ENCODE results near the gene ZNF182.
A peak's percentile ranks its signal among the peaks of the same experiment; 100 is the strongest.
"Not testable (repeated sequence)": the region's sequence is repeated elsewhere in the genome, so short reads cannot be mapped to it uniquely, and the experiment has no call there.

ZNF182 gene

DNA sequence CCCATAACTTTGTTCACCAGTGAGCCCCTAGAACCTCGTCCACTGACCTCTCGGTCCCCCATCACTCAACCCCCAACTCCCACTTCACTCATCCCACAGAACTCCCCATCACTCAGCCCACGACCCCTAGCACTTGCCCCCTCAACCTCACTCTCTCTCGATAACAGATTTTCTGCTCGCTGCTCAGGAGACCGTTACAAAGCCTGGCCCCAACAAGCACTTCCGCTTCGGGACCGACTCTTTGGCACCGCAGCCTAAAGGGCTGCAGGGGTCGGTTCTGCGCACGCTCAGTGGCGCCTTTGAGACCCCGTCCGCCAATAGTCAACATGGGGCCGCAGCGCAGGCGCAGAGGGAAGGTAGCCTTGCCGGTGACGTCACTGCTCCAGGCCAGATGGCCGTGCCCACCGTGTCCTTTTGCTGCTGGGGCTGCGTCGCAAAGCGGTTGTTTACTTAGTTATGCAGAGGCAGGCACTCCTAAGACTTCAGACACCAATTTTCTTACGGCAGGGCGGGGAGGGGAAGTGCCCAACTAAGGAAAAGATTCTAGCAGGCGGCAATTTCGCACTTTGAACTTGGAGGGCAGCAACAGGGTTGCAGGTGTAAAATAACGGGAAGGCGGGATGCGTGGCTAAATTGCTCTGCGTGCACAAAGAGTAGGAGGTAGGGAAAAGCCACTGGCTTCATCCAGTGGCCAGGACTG is at the start of gene ZNF182:
ZNF182 (minus strand) TSS at position 232 of the 700 bp plus-strand sequence. CDS start 1,380 bp downstream, outside the sequence.
- DNase-seq (ENCODE audit: low spot score), result peak; percentile 88

DNA sequence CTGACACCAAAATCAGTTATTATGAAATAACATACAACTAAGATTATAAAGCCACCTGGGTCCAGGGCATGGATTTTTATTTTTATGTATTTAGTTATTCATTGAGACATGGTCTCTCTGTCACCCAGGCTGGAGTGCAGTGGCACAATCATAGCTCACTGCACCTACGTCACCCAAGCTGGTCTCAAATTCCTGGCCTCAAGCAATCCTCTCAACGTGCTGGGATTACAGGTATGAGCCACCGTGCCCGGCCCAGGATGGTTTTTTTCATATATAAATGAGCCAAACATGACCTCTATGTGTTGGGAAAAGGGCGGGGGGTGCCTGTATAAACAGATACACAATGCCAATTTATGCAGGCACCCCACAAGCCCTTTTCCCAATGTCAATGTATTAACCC is 43.1 kb upstream of the ZNF182 start:
- DNase-seq (ENCODE audit: low spot score), result no peak

DNA sequence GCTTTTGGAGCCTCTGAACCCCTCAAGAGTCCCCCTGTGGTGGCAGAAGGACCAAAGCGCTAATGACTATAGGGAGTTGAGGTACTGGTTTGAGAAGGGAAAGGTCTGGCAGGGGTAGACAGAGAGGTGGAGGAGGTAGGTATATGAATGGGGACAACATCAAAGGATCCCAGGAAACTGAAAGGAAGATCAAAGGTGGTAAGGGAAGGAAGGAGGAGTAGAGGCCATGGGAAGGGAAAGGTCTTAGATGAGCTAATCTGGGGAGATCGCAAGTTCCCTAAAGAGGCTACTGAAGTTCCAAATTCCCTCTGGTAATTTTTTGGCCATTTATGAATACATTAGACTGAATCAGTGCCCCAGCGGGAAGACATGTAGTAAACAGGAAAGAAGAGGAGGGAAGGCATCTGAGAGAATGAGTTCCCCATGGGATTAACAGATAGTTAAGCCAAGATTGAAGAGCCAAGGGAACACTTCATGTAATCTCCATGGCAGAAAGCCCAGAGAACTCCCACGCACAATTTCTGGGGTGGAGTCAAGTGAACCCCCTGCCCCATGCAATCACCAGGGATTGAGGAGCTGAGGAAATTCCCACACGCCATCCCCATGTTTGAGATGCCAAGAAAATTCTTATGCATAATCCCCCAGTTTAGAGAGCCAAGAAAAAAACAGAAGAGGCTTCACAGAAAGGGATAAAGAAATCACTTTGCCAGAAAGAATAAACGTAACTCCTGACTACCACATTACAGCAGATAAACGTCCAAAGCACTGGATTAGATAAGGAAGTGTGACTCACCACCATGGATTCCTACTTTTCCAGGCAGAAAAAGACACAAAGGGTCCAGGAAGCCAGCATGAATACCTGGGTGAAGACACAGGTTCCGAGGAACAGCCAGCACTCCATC is 41.9 kb upstream of the ZNF182 start:
- no peak for DNase-seq (ENCODE audit: low spot score)

DNA sequence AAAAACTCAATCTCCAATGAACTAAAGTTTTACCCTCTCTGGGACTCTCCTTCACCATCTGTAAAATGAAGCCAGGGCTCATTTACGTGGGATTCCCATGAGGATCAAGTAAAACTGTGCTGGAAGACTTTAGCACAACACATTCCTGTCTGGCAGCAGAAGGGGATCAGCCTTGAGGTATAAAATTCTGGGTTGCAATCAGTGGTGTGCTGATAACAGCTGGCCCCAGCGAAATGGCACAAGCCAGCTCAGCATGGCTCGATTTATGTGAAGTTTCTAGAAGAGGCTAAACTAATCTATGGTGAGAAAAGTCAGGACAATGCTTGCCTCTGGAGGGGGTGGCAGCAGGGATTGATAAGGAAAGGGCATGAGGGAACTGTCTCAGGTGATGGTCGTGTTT is 39.3 kb upstream of the ZNF182 start:
- no peak for DNase-seq (ENCODE audit: low spot score)

DNA sequence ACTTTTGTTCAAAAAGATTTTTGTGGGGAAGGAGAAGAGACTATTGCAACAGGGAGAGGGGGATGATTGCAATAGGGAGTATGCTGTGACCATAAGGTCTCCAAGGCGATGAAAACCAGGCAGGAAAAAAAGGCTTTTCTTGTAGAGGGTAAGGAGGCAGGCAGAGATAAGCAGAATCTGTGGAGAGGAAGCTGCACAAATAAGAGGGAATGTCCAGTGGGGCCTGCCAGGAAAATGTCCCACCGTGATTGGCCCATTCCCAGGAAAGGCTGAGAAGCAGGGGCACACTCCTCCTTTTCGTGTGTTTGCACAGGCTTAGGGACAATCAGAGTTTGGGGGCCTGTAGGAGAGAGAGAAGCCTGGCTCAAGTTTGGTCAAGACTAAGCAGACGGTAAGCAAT is 32.1 kb upstream of the ZNF182 start:
- DNase-seq (ENCODE audit: low spot score), result no peak

DNA sequence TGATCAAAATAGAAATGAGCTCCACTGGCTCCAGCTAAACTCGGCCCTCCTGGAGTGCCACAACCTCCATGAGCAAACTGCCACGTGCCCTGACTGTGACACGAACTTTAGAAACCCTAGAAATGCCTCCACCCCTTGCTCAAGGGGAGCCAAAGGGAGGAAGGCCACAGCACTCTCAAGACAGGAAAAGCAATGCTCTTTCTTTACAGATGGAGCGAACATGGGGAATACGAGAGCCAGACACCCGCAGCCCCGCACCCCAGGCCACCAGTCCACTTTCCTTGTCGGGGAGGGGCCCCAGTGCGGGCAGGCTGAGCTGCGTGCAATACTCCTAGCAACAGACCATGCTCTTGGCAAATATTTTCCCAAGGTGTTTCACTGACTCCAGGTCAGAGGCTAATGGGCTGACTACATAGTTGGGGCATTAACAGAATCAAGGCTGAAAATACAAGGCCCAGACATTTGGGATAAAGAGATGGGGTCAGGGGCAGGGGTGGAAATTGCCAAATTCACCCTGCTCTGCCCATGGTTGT is 26.9 kb upstream of the ZNF182 start:
- DNase-seq (ENCODE audit: low spot score), result not testable (repeated sequence)

DNA sequence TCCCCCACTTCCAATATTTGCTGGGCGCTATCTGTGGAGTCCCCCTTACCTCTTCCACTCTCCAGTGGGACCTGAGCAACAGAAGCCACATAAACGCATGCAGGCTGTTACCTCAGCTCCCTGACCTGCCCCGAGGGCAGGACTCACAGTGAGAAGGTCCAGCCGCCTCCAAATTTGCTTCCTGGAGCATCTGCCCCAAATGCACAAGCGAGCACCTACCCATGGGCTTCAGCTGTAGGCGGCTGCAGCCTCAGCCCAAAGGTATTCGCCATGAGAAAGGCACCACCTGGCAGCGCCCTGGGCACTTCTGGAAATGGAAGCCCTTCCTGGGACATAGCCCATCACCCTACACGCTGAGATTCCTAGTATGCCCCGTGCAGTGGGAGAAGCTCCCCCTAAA is 26.4 kb upstream of the ZNF182 start:
- no peak for DNase-seq (ENCODE audit: low spot score)

DNA sequence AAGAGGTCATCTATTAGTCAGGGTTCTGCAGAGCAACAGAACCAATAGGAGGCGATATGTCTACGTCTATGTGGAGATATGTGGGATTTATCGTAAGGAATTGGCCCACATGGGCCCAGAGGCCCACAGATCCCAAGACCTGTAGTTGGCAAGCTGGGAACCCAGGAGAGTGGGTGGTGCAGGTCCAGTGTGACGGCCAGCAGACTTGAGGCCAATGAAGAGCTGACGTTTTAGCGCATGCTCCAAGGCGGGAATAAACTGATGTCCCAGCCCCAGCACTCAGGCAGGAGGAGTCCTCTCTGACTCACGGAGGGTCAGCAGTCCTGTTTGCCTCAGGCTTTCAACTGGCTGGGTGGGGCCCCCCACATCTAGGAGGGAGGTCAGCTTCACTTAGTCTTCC is 24.3 kb upstream of the ZNF182 start:
- DNase-seq (ENCODE audit: low spot score), result no peak

DNA sequence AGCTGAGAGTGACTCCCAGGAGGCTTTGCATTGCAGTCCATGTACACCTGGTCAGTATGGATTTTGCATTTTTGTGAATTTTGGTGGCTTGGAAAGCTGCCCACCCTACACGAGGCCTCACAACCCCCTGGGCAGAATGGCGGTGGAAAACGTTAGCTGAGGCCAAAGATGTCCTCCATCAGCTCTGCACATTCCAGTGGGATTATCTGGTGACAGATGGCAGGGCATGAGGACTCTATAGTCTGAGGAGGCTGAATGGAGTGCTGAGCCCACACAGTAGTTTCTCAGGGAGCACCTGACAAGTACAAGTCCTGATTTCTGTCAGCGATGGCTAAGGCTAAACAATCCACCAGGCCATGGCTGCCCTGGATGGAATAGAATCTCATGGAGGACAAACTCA is 23.8 kb upstream of the ZNF182 start:
- not testable (repeated sequence) for DNase-seq (ENCODE audit: low spot score)

DNA sequence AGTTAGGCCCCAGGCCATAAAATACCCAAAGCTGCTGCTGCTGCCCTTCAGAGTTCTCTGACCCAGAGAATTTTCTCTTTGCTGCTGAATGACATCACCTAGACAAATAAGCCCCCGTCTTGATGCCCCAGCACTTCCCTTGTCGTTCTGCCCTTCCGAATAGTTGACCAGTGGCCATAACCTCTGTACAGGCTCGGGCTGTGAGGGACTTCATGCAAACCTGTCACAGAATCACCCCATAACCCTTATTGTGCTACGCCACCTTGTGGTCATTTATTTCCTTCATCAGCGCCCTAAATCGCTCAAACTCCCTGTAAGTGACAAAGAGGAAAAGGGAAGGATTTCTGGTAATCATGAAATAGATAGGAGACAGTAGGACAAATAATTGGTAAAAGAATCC is 21.8 kb upstream of the ZNF182 start:
- DNase-seq (ENCODE audit: low spot score), result peak; percentile 70

DNA sequence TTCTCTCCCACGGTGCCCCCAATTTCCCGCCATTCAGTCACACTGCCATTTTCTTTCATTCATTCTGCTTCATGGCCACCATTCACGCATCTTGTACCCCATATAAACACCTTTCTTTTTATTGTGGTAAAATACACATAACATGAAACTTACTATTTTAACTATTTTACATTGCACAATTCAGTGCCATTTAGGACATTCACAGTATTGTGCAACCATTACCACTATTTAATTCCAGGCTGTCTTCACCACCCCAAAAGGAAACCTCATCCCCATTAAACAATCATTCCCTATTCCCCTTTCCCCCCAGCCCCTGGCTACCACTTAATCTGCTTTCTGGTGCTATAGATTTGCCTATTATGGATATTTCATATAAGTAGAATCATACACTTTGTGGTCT is 18.9 kb upstream of the ZNF182 start:
- DNase-seq (ENCODE audit: low spot score), result no peak

DNA sequence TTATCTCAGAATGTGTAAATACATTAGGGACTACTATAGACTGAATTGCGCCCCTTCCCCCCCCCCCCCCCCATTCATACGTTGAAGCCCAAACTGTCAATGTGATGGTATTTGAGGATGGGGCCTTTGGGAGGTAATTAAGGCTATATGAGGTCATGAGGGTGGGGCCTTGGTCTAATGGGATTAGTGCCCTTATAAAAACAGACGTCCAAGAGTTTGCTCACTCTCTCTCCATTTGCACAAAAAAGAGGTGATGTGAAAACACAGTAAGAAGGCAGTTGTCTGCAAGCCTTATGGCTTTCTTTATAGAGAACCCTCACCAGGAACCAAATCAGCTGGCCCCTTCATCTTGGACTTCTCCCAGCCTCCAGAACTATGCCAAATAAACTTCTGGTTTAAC is 18.3 kb upstream of the ZNF182 start:
- no peak for DNase-seq (ENCODE audit: low spot score)

DNA sequence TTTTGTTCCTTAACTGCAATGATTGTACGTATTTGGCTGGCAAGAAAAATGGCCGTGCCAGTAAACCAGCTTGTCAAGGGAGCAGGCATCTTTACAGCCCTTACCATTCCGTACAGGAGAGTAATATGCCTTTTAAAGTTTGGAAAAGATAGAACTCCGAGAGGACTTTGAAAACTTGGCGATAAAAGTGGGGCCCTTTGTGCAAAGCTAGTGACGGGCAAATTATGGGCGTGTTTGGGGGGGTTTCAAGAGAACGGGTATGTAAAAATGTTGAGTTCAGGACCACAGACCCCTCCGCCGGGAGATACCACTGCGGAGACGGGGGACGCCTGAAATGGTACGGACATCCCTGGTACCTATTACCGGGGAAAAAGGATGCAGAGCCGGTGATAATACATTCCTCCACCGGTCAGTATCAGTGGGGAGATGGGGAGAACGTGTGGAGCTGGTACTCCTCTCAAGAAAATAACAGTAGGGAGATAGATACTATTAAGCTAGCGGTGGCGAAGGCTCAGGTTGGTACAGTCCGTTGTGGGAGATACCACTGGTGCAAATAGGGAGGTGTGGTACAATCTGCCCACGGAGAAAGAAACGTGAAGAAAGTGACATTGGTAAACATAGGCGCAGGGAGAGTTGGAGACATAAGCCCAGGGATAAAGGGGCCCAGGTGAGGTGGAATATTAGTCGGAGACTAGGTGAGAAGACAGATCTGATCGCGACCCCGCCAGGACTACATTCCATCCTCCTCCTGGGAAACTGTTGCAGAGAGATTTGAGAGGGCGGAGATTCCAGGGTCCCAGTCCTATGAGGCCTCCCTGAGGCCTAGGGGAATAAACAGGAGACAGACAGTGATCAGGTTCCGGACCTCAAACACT is 17.5 kb upstream of the ZNF182 start:
- DNase-seq (ENCODE audit: low spot score), result peak; percentile 78

DNA sequence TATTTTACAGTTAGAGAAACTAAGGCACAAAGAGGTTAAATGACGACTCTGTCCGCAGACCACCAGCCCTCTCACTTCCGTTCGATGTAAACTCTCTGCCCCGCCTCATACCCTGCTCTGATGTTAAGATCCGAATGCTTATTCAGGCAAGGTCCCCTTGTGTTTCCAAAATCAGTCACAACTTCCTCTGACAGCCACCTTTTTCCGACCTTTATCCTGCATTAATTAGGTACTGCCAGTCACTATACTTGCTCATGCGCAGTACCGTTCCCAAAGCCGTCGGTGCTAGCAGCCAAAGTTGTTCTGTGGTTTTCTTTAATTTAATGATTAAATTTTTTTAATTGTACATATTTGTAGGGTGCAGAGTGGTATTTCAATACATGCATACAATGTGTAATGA is 16.7 kb upstream of the ZNF182 start:
- not testable (repeated sequence) for DNase-seq (ENCODE audit: low spot score)

DNA sequence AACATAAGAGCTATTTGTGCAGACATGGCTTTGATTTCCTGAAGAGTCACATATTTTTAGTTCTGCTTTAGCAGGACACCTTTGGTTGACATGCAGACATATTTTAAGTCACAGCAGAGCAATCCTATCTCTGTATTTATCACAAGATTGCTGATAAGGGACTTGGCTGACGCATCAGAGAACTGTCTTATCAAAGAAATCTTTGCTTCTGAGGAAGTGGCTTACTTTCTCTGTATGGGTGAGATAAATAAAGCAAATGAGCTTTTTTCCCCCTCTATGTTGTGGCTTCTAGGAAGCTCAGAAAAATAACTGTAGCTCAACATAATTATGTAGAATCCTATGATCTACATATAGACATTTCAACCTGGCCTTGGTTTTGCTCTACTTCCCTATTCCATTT is 16.1 kb upstream of the ZNF182 start:
- not testable (repeated sequence) for DNase-seq (ENCODE audit: low spot score)

DNA sequence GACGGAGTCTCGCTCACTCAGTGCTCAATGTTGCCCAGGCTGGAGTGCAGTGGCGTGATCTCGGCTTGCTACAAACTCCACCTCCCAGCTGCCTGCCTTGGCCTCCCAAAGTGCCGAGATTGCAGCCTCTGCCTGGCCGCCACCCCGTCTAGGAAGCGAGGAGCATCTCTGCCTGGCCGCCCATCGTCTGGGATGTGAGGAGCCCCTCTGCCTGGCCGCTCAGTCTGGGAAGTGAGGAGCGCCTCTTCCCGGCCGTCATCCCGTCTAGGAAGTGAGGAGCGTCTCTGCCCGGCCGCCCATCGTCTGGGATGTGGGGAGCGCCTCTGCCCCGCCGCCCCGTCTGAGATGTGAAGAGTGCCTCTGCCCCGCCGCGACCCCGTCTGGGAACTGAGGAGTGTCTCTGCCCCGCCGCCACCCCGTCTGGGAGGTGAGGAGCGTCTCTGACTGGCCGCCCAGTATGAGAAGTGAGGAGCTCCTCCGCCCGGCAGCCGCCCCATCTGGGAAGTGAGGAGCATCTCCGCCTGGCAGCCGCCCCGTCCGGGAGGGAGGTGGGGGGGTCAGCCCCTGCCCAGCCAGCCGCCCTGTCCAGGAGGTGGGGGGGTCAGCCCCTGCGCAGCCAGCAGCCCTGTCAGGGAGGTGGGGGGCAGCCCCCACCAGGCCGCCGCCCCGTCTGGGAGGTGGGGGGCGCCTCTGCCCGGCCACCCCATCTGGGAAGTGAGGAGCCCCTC is 13.0 kb upstream of the ZNF182 start:
- DNase-seq (ENCODE audit: low spot score), result not testable (repeated sequence)

DNA sequence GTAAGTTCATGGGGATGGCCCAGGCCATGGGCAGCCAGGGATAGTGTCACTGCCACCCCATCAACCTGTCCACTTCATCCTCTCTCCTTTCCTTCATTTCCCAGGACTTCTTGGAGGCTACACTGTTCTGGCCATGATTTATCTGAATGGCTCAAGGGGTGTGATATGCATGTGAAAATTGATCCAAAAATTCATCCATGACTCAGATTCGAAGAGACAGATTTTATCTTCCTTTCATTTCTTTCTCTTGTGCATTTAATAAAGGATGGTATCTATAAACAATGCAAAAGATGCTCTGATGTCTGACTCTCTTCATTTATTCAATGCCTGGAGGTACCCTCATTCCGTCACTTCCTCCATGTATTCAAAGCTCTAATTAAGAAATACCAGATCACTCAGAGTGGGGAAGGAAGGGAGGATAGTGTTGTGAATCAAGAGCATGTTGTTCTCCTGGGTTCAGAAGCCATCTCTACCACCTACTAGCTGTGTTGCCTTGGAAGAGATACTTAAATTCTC is 5.7 kb upstream of the ZNF182 start:
- DNase-seq (ENCODE audit: low spot score), result not testable (repeated sequence)

DNA sequence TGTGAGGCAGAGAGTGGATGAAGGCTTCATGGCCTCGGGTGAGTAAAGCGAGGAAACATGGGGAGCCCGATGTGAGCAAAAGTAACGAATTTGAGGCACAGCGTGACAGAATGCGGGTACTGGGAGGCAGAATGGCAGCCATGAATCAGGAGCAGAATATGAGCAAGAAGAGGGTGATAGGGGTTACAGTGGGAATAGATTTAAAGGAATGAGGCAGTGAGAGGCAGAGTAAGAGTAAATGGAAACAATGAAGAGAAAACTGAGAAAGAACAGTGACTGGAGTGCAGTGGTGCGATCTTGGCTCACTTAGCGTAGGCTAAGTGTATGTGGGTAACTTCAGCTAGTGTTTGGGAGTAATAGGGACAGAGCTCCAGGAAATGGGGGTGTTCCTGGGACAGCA is 2.9 kb upstream of the ZNF182 start, which contains the start of gene SPACA5:
SPACA5 (plus strand) TSS at position 301 of the 400 bp plus-strand sequence. CDS start 815 bp downstream, outside the sequence.
- DNase-seq (ENCODE audit: low spot score), result not testable (repeated sequence)

DNA sequence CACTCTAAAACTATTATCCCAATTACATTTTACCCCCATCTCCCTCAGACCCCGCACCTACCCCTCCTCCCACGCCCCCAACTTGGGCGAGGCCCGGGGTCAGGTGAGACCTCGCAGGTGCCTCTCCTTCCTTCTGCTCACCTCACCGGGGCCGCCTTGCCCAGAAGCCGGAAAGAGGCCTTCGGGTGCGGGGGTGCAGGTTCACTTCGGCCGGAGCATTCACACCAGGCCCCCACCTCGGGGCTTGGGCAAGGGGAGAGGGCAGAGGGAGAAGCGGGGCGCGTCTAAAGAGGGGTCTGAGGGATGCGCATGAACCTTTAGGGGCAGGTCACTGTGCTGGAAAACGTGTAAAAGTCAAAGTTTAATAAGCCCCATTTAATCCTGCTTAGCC is 427 bp downstream of the ZNF182 start:
- no peak for DNase-seq (ENCODE audit: low spot score)

DNA sequence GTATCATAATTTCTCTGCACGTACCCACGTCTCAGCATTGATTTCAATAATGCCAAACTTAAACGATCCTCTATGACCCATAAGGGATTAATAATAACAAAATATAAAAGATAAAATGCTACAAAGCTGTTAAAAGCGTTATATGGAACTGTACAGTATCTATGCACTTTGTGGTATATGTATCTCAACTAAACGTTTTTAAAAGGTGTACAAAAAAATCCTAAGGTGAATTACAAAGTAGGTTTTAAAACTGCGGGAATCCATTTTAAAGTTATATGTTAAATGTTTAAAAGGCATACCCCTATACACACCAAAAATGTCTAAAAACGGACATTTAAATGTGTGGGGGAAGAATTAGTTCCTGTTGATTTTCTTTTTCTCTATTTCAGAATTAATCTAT is 860 bp downstream of the ZNF182 start:
- no peak for DNase-seq (ENCODE audit: low spot score)

DNA sequence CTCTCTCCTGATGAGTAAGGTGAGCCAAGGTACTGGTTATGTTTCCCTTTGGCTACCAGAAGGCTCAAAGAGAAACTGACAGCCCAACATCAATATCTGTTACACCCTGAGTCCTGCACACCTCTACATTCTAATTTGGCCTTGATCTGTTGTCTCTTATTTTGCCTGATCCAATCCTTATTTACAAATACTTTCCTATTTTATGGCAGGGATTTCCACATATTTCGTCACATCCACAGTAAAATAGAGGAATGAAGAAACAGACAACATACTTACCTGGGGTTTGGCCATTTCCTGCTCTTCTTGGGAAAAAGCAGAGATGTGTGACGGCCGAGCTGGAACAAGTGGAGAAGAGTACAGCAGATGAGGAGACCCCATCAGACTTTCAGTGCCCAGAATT is 1.5 kb downstream of the ZNF182 start:
- DNase-seq (ENCODE audit: low spot score), result no peak

Data from SW480 (cell line).